Parathyroid adenoma (tissue), 2 donors: ENCODE results near the gene LDAF1.

ENCODE experiments used
- H2AFZ ChIP-seq: fragments of 300-600 bp; sonication (generic); one replicate; pipeline ENCODE4 v1.7.0; 2017; ENCODE audit warnings: antibody characterized with exemption, mild to moderate bottlenecking
- H3K27ac ChIP-seq: fragments of 300-600 bp; sonication (generic); one replicate; pipeline ENCODE4 v1.7.0; 2017
- H3K27me3 ChIP-seq: fragments of 300-600 bp; sonication (generic); one replicate; pipeline ENCODE4 v1.7.0; 2017; ENCODE audit warnings: low read length; ENCODE audit not compliant: control insufficient read depth, insufficient read depth
- H3K36me3 ChIP-seq: fragments of 300-600 bp; sonication (generic); one replicate; pipeline ENCODE4 v1.7.0; 2017; ENCODE audit warnings: low read length; ENCODE audit not compliant: control insufficient read depth, insufficient read depth
- H3K4me1 ChIP-seq: fragments of 300-600 bp; sonication (generic); one replicate; pipeline ENCODE4 v1.7.0; 2017; ENCODE audit warnings: control low read depth
- H3K4me2 ChIP-seq: fragments of 300-600 bp; sonication (generic); one replicate; pipeline ENCODE4 v1.7.0; 2017; ENCODE audit warnings: low read length
- H3K4me3 ChIP-seq: fragments of 300-600 bp; sonication (generic); one replicate; pipeline ENCODE4 v1.7.0; 2017; ENCODE audit warnings: low read depth, low read length
- H3K79me2 ChIP-seq: fragments of 300-600 bp; sonication (generic); one replicate; pipeline ENCODE4 v1.7.0; 2017; ENCODE audit warnings: control low read depth
- H3K9ac ChIP-seq: fragments of 300-600 bp; sonication (generic); one replicate; pipeline ENCODE4 v1.7.0; 2017; ENCODE audit warnings: mild to moderate bottlenecking
- H3K9me3 ChIP-seq: fragments of 300-600 bp; sonication (generic); one replicate; pipeline ENCODE4 v1.7.0; 2017; ENCODE audit warnings: low read length; ENCODE audit not compliant: control insufficient read depth
- CTCF ChIP-seq: fragments of 300-600 bp; sonication (generic); IDR thresholded peaks from one replicate; pipeline ENCODE4 v1.7.0; 2017; ENCODE audit warnings: antibody characterized with exemption, mild to moderate bottlenecking
- donor health status: primary hyperparathyroidism.

The LDAF1 gene

GRCh38 chr16:21125191-21125590, 33.3 kb upstream of the LDAF1 start:
- no peaks in the 10 kb centered on the region for H3K79me2 ChIP-seq

GRCh38 chr16:21126518-21126917, 32.0 kb upstream of the LDAF1 start:
- Histone ChIP-seq H3K79me2 (no peaks in the 10 kb centered on the region), H2AFZ (no peak overlapping the region), H3K4me3 (no peak overlapping the region), H3K4me1 (no peaks in the 10 kb centered on the region), H3K27me3 (no peaks in the 10 kb centered on the region), H3K4me2 (no peak overlapping the region), H3K27ac (no peak overlapping the region), H3K9ac (no peak overlapping the region), H3K9me3 (no peaks in the 10 kb centered on the region), H3K36me3 (no peaks in the 10 kb centered on the region)
- TF ChIP-seq CTCF = no peak

More at GRCh38 chr16:21125191-21125590, 33.3 kb upstream of the LDAF1 start:
- H3K4me2 ChIP-seq = no peak overlapping the region
- no peak overlapping the region for H3K4me3 ChIP-seq
- H3K4me1 ChIP-seq = no peaks in the 10 kb centered on the region
- no peaks in the 10 kb centered on the region for H3K27me3 ChIP-seq
- H3K9ac ChIP-seq = no peak overlapping the region
- H2AFZ ChIP-seq = no peak overlapping the region
- no peaks in the 10 kb centered on the region for H3K9me3 ChIP-seq
- no peak for TF ChIP-seq CTCF
- H3K36me3 ChIP-seq = no peaks in the 10 kb centered on the region
- H3K27ac ChIP-seq = no peak overlapping the region

GRCh38 chr16:21128991-21129390, 29.5 kb upstream of the LDAF1 start:
- H3K79me2 ChIP-seq = no peaks in the 10 kb centered on the region
- no peak overlapping the region for H3K9ac ChIP-seq
- no peaks in the 10 kb centered on the region for H3K4me1 ChIP-seq
- TF ChIP-seq CTCF = no peak
- H3K9me3 ChIP-seq = no peaks in the 10 kb centered on the region
- no peak overlapping the region for H3K4me3 ChIP-seq
- H2AFZ ChIP-seq = no peak overlapping the region
- H3K27ac ChIP-seq = no peak overlapping the region
- H3K4me2 ChIP-seq = no peak overlapping the region
- H3K27me3 ChIP-seq = no peaks in the 10 kb centered on the region
- H3K36me3 ChIP-seq = no peaks in the 10 kb centered on the region

- Histone ChIP-seq H3K79me2 (no peaks in the 10 kb centered on the region), H3K4me1 (no peaks in the 10 kb centered on the region), H3K9ac (no peak overlapping the region), H2AFZ (no peak overlapping the region), H3K4me2 (no peak overlapping the region), H3K27ac (no peak overlapping the region), H3K27me3 (no peaks in the 10 kb centered on the region), H3K9me3 (no peaks in the 10 kb centered on the region), H3K4me3 (no peak overlapping the region), H3K36me3 (no peaks in the 10 kb centered on the region)
- TF ChIP-seq CTCF = no peak
These were observed 27.7 kb upstream of the LDAF1 start for GRCh38 chr16:21130811-21131210.

GRCh38 chr16:21134053-21134452, 24.4 kb upstream of the LDAF1 start:
- no peak for TF ChIP-seq CTCF

More at GRCh38 chr16:21134053-21134452, 24.4 kb upstream of the LDAF1 start:
- Histone ChIP-seq H3K79me2 (no peaks in the 10 kb centered on the region), H3K9ac (no peak overlapping the region), H3K27ac (no peak overlapping the region), H3K36me3 (no peaks in the 10 kb centered on the region), H2AFZ (no peak overlapping the region), H3K27me3 (no peaks in the 10 kb centered on the region), H3K4me3 (no peak overlapping the region), H3K4me1 (no peaks in the 10 kb centered on the region), H3K4me2 (no peak overlapping the region), H3K9me3 (no peaks in the 10 kb centered on the region)
